ENCODE measurements around the gene PRKD2. TPM values are rescaled to one million over a fixed set of nuclear protein-coding genes. Genes with fewer than 3 reads are reported as not detected.

The PRKD2 gene
- total and polyA plus RNA-seq, 2 experiments from 2014 or later, result 15.6 to 37.9 TPM

DNA sequence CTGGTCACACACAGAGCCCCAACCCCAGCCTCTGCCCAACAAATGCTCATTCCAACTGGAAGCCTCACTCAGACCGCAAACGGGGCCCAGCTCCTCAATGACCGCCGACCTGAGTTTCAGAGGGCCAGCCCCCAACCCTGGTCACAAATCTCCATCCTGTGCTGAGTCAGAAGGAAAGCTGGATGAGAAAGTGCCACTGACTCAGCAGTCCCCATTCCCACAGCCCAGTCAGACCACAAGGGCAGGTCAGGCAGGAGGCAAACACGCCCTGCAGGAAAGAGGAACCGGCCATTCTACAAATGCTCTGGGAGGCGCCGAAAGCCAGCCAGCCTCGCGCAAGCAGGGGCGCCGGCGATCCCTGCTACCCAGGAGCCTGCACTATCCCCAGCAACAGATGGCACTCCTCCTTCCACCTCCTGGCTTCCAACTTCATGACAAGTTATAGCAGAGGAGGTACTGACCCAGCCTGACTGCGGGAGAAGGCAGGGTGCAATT is 14.1 kb upstream of the PRKD2 start:
- no peak overlapping the region for H3K4me2 ChIP-seq
- WGBS (ENCODE audit: low lambda C conversion rate, missing lambda C conversion rate), result 80% methylated on average over 14 of the region's 14 CpGs
- H3K9me3 ChIP-seq (ENCODE audit: low read depth), result no peaks in the 10 kb centered on the region
- H4K20me1 ChIP-seq (ENCODE audit: insufficient read depth, poor library complexity, severe bottlenecking), result peaks cover 24% of the 10 kb centered on the region
- TF ChIP-seq EZH2 (IDR thresholded peaks at IDR 0.05; ENCODE audit: borderline replicate concordance) (no peak), EZH2phosphoT487 (IDR thresholded peaks at IDR 0.05; ENCODE audit: low read depth, severe bottlenecking, unreplicated experiment) (no peak)
- H3K27ac ChIP-seq, result no peak overlapping the region
- H3K4me1 ChIP-seq (ENCODE audit: insufficient read depth), result no peaks in the 10 kb centered on the region
- no peak for DNase-seq (ENCODE audit: low spot score)
- H3K36me3 ChIP-seq (replicated peaks; ENCODE audit: insufficient read depth, low read depth), result no peaks in the 10 kb centered on the region
- H3K79me2 ChIP-seq, result peaks cover 30% of the 10 kb centered on the region
- no peak overlapping the region for H3K4me3 ChIP-seq
- H3K9me2 ChIP-seq (replicated peaks; ENCODE audit: insufficient read depth), result no peaks in the 10 kb centered on the region
- no peak overlapping the region for H2AFZ ChIP-seq
- no peaks in the 10 kb centered on the region for H3K27me3 ChIP-seq

DNA sequence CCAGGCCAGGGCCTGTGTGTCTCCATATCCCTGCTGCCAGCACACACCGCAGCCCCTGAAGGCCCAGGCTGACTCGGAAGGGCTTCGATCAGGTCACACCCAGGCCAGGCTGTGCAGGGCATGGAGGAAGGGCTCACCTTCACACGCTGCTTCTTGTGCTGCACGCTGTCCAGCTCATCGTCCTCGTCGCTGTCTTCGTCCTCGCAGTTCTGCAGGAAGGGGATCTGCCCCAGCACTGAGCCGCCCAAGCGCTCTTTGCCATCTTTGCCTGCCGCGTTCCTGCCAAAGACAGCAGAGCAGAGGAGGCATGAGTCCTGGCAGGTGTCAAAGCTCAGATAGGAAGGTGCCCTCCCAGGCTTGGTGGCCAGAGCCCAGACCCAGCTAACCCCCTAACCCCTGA is 13.7 kb upstream of the PRKD2 start:
- H3K79me2 ChIP-seq, result peaks cover 25% of the 10 kb centered on the region
- no peaks in the 10 kb centered on the region for H3K9me2 ChIP-seq (replicated peaks; ENCODE audit: insufficient read depth)
- TF ChIP-seq, protein P1, sequence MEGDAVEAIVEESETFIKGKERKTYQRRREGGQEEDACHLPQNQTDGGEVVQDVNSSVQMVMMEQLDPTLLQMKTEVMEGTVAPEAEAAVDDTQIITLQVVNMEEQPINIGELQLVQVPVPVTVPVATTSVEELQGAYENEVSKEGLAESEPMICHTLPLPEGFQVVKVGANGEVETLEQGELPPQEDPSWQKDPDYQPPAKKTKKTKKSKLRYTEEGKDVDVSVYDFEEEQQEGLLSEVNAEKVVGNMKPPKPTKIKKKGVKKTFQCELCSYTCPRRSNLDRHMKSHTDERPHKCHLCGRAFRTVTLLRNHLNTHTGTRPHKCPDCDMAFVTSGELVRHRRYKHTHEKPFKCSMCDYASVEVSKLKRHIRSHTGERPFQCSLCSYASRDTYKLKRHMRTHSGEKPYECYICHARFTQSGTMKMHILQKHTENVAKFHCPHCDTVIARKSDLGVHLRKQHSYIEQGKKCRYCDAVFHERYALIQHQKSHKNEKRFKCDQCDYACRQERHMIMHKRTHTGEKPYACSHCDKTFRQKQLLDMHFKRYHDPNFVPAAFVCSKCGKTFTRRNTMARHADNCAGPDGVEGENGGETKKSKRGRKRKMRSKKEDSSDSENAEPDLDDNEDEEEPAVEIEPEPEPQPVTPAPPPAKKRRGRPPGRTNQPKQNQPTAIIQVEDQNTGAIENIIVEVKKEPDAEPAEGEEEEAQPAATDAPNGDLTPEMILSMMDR (IDR thresholded peaks at IDR 0.05; ENCODE audit: poor library complexity), result no peak
- TF ChIP-seq EZH2phosphoT487 (IDR thresholded peaks at IDR 0.05; ENCODE audit: low read depth, severe bottlenecking, unreplicated experiment), result no peak
- no peak for TF ChIP-seq EZH2 (IDR thresholded peaks at IDR 0.05; ENCODE audit: borderline replicate concordance)
- H3K27me3 ChIP-seq, result no peaks in the 10 kb centered on the region
- 97% methylated on average over 14 of the region's 14 CpGs for WGBS (ENCODE audit: low lambda C conversion rate, missing lambda C conversion rate)
- H3K4me3 ChIP-seq, result no peak overlapping the region
- DNase-seq (ENCODE audit: low spot score), result no peak
- peaks cover 21% of the 10 kb centered on the region for H4K20me1 ChIP-seq (ENCODE audit: insufficient read depth, poor library complexity, severe bottlenecking)
- no peaks in the 10 kb centered on the region for H3K36me3 ChIP-seq (replicated peaks; ENCODE audit: insufficient read depth, low read depth)
- H2AFZ ChIP-seq, result no peak overlapping the region
- no peaks in the 10 kb centered on the region for H3K9me3 ChIP-seq (ENCODE audit: low read depth)
- no peak overlapping the region for H3K27ac ChIP-seq
- no peaks in the 10 kb centered on the region for H3K4me1 ChIP-seq (ENCODE audit: insufficient read depth)
- H3K4me2 ChIP-seq, result no peak overlapping the region

DNA sequence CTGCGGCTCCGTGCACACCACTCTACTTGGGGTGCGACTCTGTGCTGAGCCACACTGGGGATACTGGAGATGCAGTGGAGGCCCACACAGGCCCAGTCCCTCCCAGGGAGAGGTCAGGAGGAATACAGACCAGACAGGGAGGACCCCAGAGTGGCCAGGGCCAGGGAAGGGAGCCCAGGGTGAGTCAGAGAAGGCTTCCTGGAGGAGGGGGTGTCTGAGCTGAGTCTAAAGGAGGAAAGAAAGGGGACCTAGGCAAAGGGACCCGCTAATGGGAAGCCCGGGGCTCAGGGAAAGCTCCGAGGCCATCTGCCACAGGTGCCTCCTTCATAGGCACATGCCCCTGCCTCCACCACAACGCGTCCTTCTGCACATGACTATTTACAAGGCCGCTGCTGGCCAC is 13.3 kb upstream of the PRKD2 start:
- no peak overlapping the region for H2AFZ ChIP-seq
- H3K36me3 ChIP-seq (replicated peaks; ENCODE audit: insufficient read depth, low read depth), result no peaks in the 10 kb centered on the region
- no peak overlapping the region for H3K27ac ChIP-seq
- H3K9me3 ChIP-seq (ENCODE audit: low read depth), result no peaks in the 10 kb centered on the region
- H3K9me2 ChIP-seq (replicated peaks; ENCODE audit: insufficient read depth), result no peaks in the 10 kb centered on the region
- DNase-seq (ENCODE audit: low spot score), result no peak
- H3K27me3 ChIP-seq, result no peaks in the 10 kb centered on the region
- H3K4me3 ChIP-seq, result no peak overlapping the region
- H3K4me2 ChIP-seq, result no peak overlapping the region
- TF ChIP-seq EZH2phosphoT487 (IDR thresholded peaks at IDR 0.05; ENCODE audit: low read depth, severe bottlenecking, unreplicated experiment) (no peak), EZH2 (IDR thresholded peaks at IDR 0.05; ENCODE audit: borderline replicate concordance) (no peak)
- TF ChIP-seq, protein P1 (IDR thresholded peaks at IDR 0.05; ENCODE audit: poor library complexity), result no peak
- H3K4me1 ChIP-seq (ENCODE audit: insufficient read depth), result no peaks in the 10 kb centered on the region
- peaks cover 21% of the 10 kb centered on the region for H3K79me2 ChIP-seq
- 97% methylated on average over 9 of the region's 9 CpGs for WGBS (ENCODE audit: low lambda C conversion rate, missing lambda C conversion rate)
- H4K20me1 ChIP-seq (ENCODE audit: insufficient read depth, poor library complexity, severe bottlenecking), result peaks cover 21% of the 10 kb centered on the region

DNA sequence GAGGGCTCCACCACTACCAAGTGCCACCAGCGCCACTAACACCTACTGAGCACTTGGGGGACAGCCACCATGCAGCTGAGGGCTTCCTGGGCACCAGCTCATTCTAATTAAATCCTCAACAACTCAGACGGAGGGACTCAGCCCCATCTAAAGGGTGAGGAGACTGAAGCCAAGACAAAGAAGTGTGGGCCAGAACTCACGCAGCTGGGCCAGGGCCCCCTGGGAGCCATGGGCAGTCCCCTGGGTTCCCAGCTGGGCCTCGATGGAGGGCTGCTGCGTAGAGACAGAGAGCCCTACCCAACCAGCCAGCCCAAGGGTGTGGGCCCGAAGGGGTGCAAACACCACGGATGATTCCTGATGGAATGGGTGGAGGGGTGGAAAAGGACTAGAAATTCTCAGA is 12.8 kb upstream of the PRKD2 start:
- H3K36me3 ChIP-seq (replicated peaks; ENCODE audit: insufficient read depth, low read depth), result no peaks in the 10 kb centered on the region
- H3K4me3 ChIP-seq, result no peak overlapping the region
- H3K4me2 ChIP-seq, result no peak overlapping the region
- peaks cover 21% of the 10 kb centered on the region for H4K20me1 ChIP-seq (ENCODE audit: insufficient read depth, poor library complexity, severe bottlenecking)
- no peaks in the 10 kb centered on the region for H3K27me3 ChIP-seq
- TF ChIP-seq EZH2phosphoT487 (IDR thresholded peaks at IDR 0.05; ENCODE audit: low read depth, severe bottlenecking, unreplicated experiment) (no peak), EZH2 (IDR thresholded peaks at IDR 0.05; ENCODE audit: borderline replicate concordance) (no peak)
- TF ChIP-seq, protein P1 (IDR thresholded peaks at IDR 0.05; ENCODE audit: poor library complexity), result no peak
- WGBS (ENCODE audit: low lambda C conversion rate, missing lambda C conversion rate), result 94% methylated on average over 7 of the region's 7 CpGs
- H3K9me2 ChIP-seq (replicated peaks; ENCODE audit: insufficient read depth), result no peaks in the 10 kb centered on the region
- no peak overlapping the region for H2AFZ ChIP-seq
- H3K4me1 ChIP-seq (ENCODE audit: insufficient read depth), result no peaks in the 10 kb centered on the region
- no peaks in the 10 kb centered on the region for H3K9me3 ChIP-seq (ENCODE audit: low read depth)
- DNase-seq (ENCODE audit: low spot score), result no peak
- H3K27ac ChIP-seq, result no peak overlapping the region
- H3K79me2 ChIP-seq, result peaks cover 17% of the 10 kb centered on the region
